DMS114 treated with DMSO at 0.1 percent for 48 hours (cell line): Measurements from ENCODE around the gene ASRGL1.
A peak's percentile ranks its signal among the peaks of the same experiment; 100 is the strongest.
"Not testable (repeated sequence)": the region's sequence is repeated elsewhere in the genome, so short reads cannot be mapped to it uniquely, and the experiment has no call there.

ENCODE experiments used
- DNase-seq: peaks from one replicate; lab custom pipeline; 2025; ENCODE audit not compliant: unreplicated experiment; lab: John Stamatoyannopoulos, UW

Gene ASRGL1

GRCh38 chr11:62352355-62353336 is 15.4 kb downstream of the ASRGL1 start:
- no peak for DNase-seq

GRCh38 chr11:62353841-62354240 is 16.6 kb downstream of the ASRGL1 start:
- no peak for DNase-seq

- no peak for DNase-seq
Measured at GRCh38 chr11:62358273-62358672, 21.0 kb downstream of the ASRGL1 start.

GRCh38 chr11:62359475-62359874 is 22.2 kb downstream of the ASRGL1 start:
- no peak for DNase-seq

GRCh38 chr11:62360685-62361084 is 23.4 kb downstream of the ASRGL1 start:
- DNase-seq, result no peak

- not testable (repeated sequence) for DNase-seq
Measured at GRCh38 chr11:62368861-62369477, 31.7 kb downstream of the ASRGL1 start.

GRCh38 chr11:62370743-62371440 is 33.6 kb downstream of the ASRGL1 start:
- DNase-seq, result no peak

GRCh38 chr11:62372871-62373270 is 35.6 kb downstream of the ASRGL1 start:
- DNase-seq, result no peak

GRCh38 chr11:62373464-62374119 is 36.3 kb downstream of the ASRGL1 start:
- no peak for DNase-seq

- no peak for DNase-seq
Measured at GRCh38 chr11:62374801-62375200, 37.6 kb downstream of the ASRGL1 start.

GRCh38 chr11:62378459-62379063 is 41.3 kb downstream of the ASRGL1 start:
- peak; percentile 58 for DNase-seq

GRCh38 chr11:62379586-62379985 is 42.3 kb downstream of the ASRGL1 start:
- DNase-seq, result not testable (repeated sequence)

- peak; percentile 68 for DNase-seq
Measured at GRCh38 chr11:62380821-62381245, 43.6 kb downstream of the ASRGL1 start.

GRCh38 chr11:62383822-62384221 is 46.6 kb downstream of the ASRGL1 start:
- no peak for DNase-seq

- DNase-seq, result not testable (repeated sequence)
Measured at GRCh38 chr11:62386083-62386482, 48.8 kb downstream of the ASRGL1 start.

GRCh38 chr11:62387381-62387780 is 50.1 kb downstream of the ASRGL1 start:
- DNase-seq, result no peak

- no peak for DNase-seq
Measured at GRCh38 chr11:62388999-62389398, 51.8 kb downstream of the ASRGL1 start.

- DNase-seq, result no peak
Measured at GRCh38 chr11:62390237-62390636, 53.0 kb downstream of the ASRGL1 start.

- no peak for DNase-seq
Measured at GRCh38 chr11:62390722-62391121, 53.5 kb downstream of the ASRGL1 start.

- no peak for DNase-seq
Measured at GRCh38 chr11:62391642-62392425, 54.6 kb downstream of the ASRGL1 start.
